ENCODE results near the gene KRT7.
"Not testable (repeated sequence)": the region's sequence is repeated elsewhere in the genome, so short reads cannot be mapped to it uniquely, and the experiment has no call there.

KRT7 gene

GRCh38 chr12:52285172-52285745 lies 52.2 kb downstream of the KRT7 start:
- Histone ChIP-seq H3K9me3 (ENCODE audit: severe bottlenecking) (no peaks in the 10 kb centered on the region), H3K36me3 (no peaks in the 10 kb centered on the region), H3K27ac (no peak overlapping the region), H3K27me3 (ENCODE audit: insufficient read depth, low read depth, severe bottlenecking) (peaks cover 26% of the 10 kb centered on the region), H3K4me3 (ENCODE audit: low read depth, low read length) (no peak overlapping the region)
- no peak for TF ChIP-seq CTCF (IDR thresholded peaks at IDR 0.05; ENCODE audit: low read depth, low read length)
- DNase-seq, result no peak

- no peak overlapping the region for H3K4me3 ChIP-seq (ENCODE audit: low read depth, low read length)
- H3K27me3 ChIP-seq (ENCODE audit: insufficient read depth, low read depth, severe bottlenecking), result peaks cover 20% of the 10 kb centered on the region
- no peaks in the 10 kb centered on the region for H3K9me3 ChIP-seq (ENCODE audit: severe bottlenecking)
- H3K27ac ChIP-seq, result no peak overlapping the region
- H3K36me3 ChIP-seq, result no peaks in the 10 kb centered on the region
- DNase-seq, result no peak
- TF ChIP-seq CTCF (IDR thresholded peaks at IDR 0.05; ENCODE audit: low read depth, low read length), result no peak
Measured at GRCh38 chr12:52285851-52286530, 52.9 kb downstream of the KRT7 start.

- not testable (repeated sequence) for H3K27ac ChIP-seq; H3K36me3 ChIP-seq; DNase-seq; H3K4me3 ChIP-seq (ENCODE audit: low read depth, low read length); H3K9me3 ChIP-seq (ENCODE audit: severe bottlenecking)
- H3K27me3 ChIP-seq (ENCODE audit: insufficient read depth, low read depth, severe bottlenecking), result peaks cover 21% of the 10 kb centered on the region
- TF ChIP-seq CTCF (IDR thresholded peaks at IDR 0.05; ENCODE audit: low read depth, low read length), result 0 out of 2 replicates have a peak, but pooled peaks have one; percentile 19
Measured at GRCh38 chr12:52286857-52287785, 54.1 kb downstream of the KRT7 start.

- H3K27ac ChIP-seq; H3K9me3 ChIP-seq (ENCODE audit: severe bottlenecking); DNase-seq; H3K36me3 ChIP-seq; H3K4me3 ChIP-seq (ENCODE audit: low read depth, low read length): not testable (repeated sequence)
- peaks cover 26% of the 10 kb centered on the region for H3K27me3 ChIP-seq (ENCODE audit: insufficient read depth, low read depth, severe bottlenecking)
Measured at GRCh38 chr12:52287816-52288805, 55.1 kb downstream of the KRT7 start.

GRCh38 chr12:52290483-52291134 lies 57.6 kb downstream of the KRT7 start:
- DNase-seq; H3K27ac ChIP-seq; H3K9me3 ChIP-seq (ENCODE audit: severe bottlenecking); H3K36me3 ChIP-seq; H3K4me3 ChIP-seq (ENCODE audit: low read depth, low read length): not testable (repeated sequence)
- peaks cover 46% of the 10 kb centered on the region for H3K27me3 ChIP-seq (ENCODE audit: insufficient read depth, low read depth, severe bottlenecking)
